Activated CD4-positive, alpha-beta memory T cell treated with anti-CD3 and anti-CD28 coated beads, Interleukin-2, amount 10 ng/mL, durations not matched to agents 7 days and 5 days (primary cell): ENCODE data around the gene FOXO4. TPM values are rescaled to one million over a fixed set of nuclear protein-coding genes. Genes with fewer than 3 reads are reported as not detected.

Experiments used
- CTCF ChIA-PET: fragments of 350-600 bp; sonication (Branson Sonifier 250); formaldehyde crosslinking; loops from one replicate; lab custom pipeline; 2021; ENCODE audit warnings: antibody characterized with exemption, inconsistent platforms; lab: Charles Lee
- POLR2A ChIA-PET: fragments of 350-600 bp; sonication (Branson Sonifier 250); formaldehyde crosslinking; loops from one replicate; lab custom pipeline; 2021; ENCODE audit warnings: antibody characterized with exemption; lab: Charles Lee
- DNase-seq: peaks from one replicate; pipeline ENCODE4 v3.0.0-alpha.2; 2020
- H3K27ac Mint-ChIP-seq: one replicate; pipeline ENCODE4 v1.8.0; 2021; ENCODE audit warnings: mild to moderate bottlenecking, mixed read lengths
- H3K27me3 Mint-ChIP-seq: one replicate; pipeline ENCODE4 v1.8.0; 2021; ENCODE audit warnings: mixed read lengths
- H3K36me3 Mint-ChIP-seq: one replicate; pipeline ENCODE4 v1.8.0; 2021; ENCODE audit warnings: low read depth, mixed read lengths
- H3K4me1 Mint-ChIP-seq: one replicate; pipeline ENCODE4 v1.8.0; 2021; ENCODE audit warnings: mixed read lengths
- H3K4me3 Mint-ChIP-seq: one replicate; pipeline ENCODE4 v1.8.0; 2021; ENCODE audit warnings: mild to moderate bottlenecking, mixed read lengths
- H3K9me3 Mint-ChIP-seq: one replicate; pipeline ENCODE4 v1.8.0; 2021; ENCODE audit warnings: mixed read lengths
- total RNA-seq, 2 experiments: library from RNA; stranded (reverse); gene quantifications; one replicate each; pipeline ENCODE4 v1.2.3, GENCODE V29; 2021

Gene FOXO4
- total RNA-seq, 2 experiments from 2014 or later = 18.4 to 20.4 TPM

- peaks cover 5% of the 10 kb centered on the region for H3K27me3 Mint-ChIP-seq
- POLR2A ChIA-PET = no interaction called here
Observed at GRCh38 chrX:71081330-71082123, 14.1 kb upstream of the FOXO4 start.

GRCh38 chrX:71082124-71082647 lies 13.5 kb upstream of the FOXO4 start:
- ChIA-PET CTCF (no interaction called here), POLR2A (no interaction called here)
- no peaks in the 10 kb centered on the region for H3K9me3 Mint-ChIP-seq
- peaks cover 2% of the 10 kb centered on the region for H3K27me3 Mint-ChIP-seq
- no peak overlapping the region for H3K4me3 Mint-ChIP-seq
- no peak overlapping the region for H3K27ac Mint-ChIP-seq
- no peak for DNase-seq
- peaks cover 5% of the 10 kb centered on the region for H3K4me1 Mint-ChIP-seq
- H3K36me3 Mint-ChIP-seq = no peaks in the 10 kb centered on the region

More at GRCh38 chrX:71081330-71082123, 14.1 kb upstream of the FOXO4 start:
- no peak overlapping the region for H3K27ac Mint-ChIP-seq
- CTCF ChIA-PET = no interaction called here
- H3K9me3 Mint-ChIP-seq = no peaks in the 10 kb centered on the region
- H3K4me1 Mint-ChIP-seq = peaks cover 5% of the 10 kb centered on the region
- H3K4me3 Mint-ChIP-seq = no peak overlapping the region
- no peaks in the 10 kb centered on the region for H3K36me3 Mint-ChIP-seq
- DNase-seq = no peak

- no peaks in the 10 kb centered on the region for H3K9me3 Mint-ChIP-seq
- CTCF ChIA-PET = no interaction called here
- no peak for DNase-seq
- POLR2A ChIA-PET = no interaction called here
- H3K4me1 Mint-ChIP-seq = peaks cover 5% of the 10 kb centered on the region
- H3K27me3 Mint-ChIP-seq = peaks cover 2% of the 10 kb centered on the region
- no peak overlapping the region for H3K27ac Mint-ChIP-seq
- H3K4me3 Mint-ChIP-seq = no peak overlapping the region
- H3K36me3 Mint-ChIP-seq = no peaks in the 10 kb centered on the region
Observed at GRCh38 chrX:71082822-71083221, 12.8 kb upstream of the FOXO4 start.

GRCh38 chrX:71085900-71086299 lies 9.8 kb upstream of the FOXO4 start:
- POLR2A ChIA-PET = interaction anchor here (0.8 kb wide), 1 partner anchor 13 kb away, joined by 3 read pairs; no protein-coding TSS in a partner anchor
- CTCF ChIA-PET = no interaction called here

GRCh38 chrX:71091263-71091662 lies 4.4 kb upstream of the FOXO4 start:
- POLR2A ChIA-PET = no interaction called here
- Mint-ChIP-seq H3K36me3 (no peaks in the 10 kb centered on the region), H3K4me3 (no peak overlapping the region), H3K9me3 (no peaks in the 10 kb centered on the region), H3K27me3 (no peaks in the 10 kb centered on the region), H3K27ac (no peak overlapping the region), H3K4me1 (peaks cover 18% of the 10 kb centered on the region)
- no peak for DNase-seq
- CTCF ChIA-PET = no interaction called here

More at GRCh38 chrX:71085900-71086299, 9.8 kb upstream of the FOXO4 start:
- Mint-ChIP-seq H3K4me1 (peaks cover 5% of the 10 kb centered on the region), H3K36me3 (no peaks in the 10 kb centered on the region), H3K27ac (no peak overlapping the region), H3K9me3 (no peaks in the 10 kb centered on the region), H3K4me3 (no peak overlapping the region), H3K27me3 (peaks cover 2% of the 10 kb centered on the region)
- DNase-seq = no peak

GRCh38 chrX:71095033-71095432 lies 618 bp upstream of the FOXO4 start:
- CTCF ChIA-PET = no interaction called here
- no peaks in the 10 kb centered on the region for H3K36me3 Mint-ChIP-seq
- H3K4me3 Mint-ChIP-seq = peak overlapping the region; percentile 96
- H3K27me3 Mint-ChIP-seq = peaks cover 2% of the 10 kb centered on the region
- peaks cover 32% of the 10 kb centered on the region for H3K4me1 Mint-ChIP-seq
- DNase-seq = no peak
- H3K9me3 Mint-ChIP-seq = no peaks in the 10 kb centered on the region
- POLR2A ChIA-PET = interaction anchor here (1.0 kb wide), 1 partner anchor 16 kb away, joined by 3 read pairs; the partner anchor contains the start of gene IL2RG
- H3K27ac Mint-ChIP-seq = no peak overlapping the region

- no peak for DNase-seq
- Mint-ChIP-seq H3K27ac (peak overlapping the region; percentile 66), H3K9me3 (no peaks in the 10 kb centered on the region), H3K27me3 (peaks cover 2% of the 10 kb centered on the region), H3K36me3 (no peaks in the 10 kb centered on the region), H3K4me3 (peak overlapping the region; percentile 96), H3K4me1 (peaks cover 34% of the 10 kb centered on the region)
- ChIA-PET CTCF (interaction anchor here (0.7 to 2.6 kb wide), 3 partner anchors 10 to 35 kb away, joined by 5 to 9 read pairs (median 8); partner anchors contain the start of gene MED12), POLR2A (interaction anchor here (0.9 to 2.7 kb wide), 6 partner anchors 9 to 86 kb away, joined by 4 to 30 read pairs (median 6); partner anchors contain the start of genes IL2RG and MED12)
Observed at GRCh38 chrX:71095981-71096759, 519 bp downstream of the FOXO4 start.

GRCh38 chrX:71096760-71097032 lies 1.0 kb downstream of the FOXO4 start:
- DNase-seq = no peak
- Mint-ChIP-seq H3K9me3 (no peaks in the 10 kb centered on the region), H3K36me3 (no peaks in the 10 kb centered on the region), H3K4me1 (peaks cover 36% of the 10 kb centered on the region), H3K4me3 (peak overlapping the region; percentile 96), H3K27me3 (peaks cover 2% of the 10 kb centered on the region), H3K27ac (no peak overlapping the region)
- ChIA-PET POLR2A (interaction anchor here (1.1 to 2.7 kb wide), 5 partner anchors 12 to 85 kb away, joined by 4 to 30 read pairs (median 7); partner anchors contain the start of genes IL2RG and MED12), CTCF (interaction anchor here (1.4 to 2.6 kb wide), 3 partner anchors 22 to 34 kb away, joined by 8 to 9 read pairs (median 9); partner anchors contain the start of gene MED12)

GRCh38 chrX:71098302-71098701 lies 2.7 kb downstream of the FOXO4 start:
- peak; percentile 76 for DNase-seq
- H3K27ac Mint-ChIP-seq = no peak overlapping the region
- CTCF ChIA-PET = interaction anchor here (1.0 to 2.6 kb wide), 4 partner anchors 13 to 128 kb away, joined by 4 to 8 read pairs (median 4); partner anchors contain the start of gene IL2RG
- POLR2A ChIA-PET = interaction anchor here (1.4 to 2.7 kb wide), 2 partner anchors 13 to 20 kb away, joined by 6 to 30 read pairs; partner anchors contain the start of genes IL2RG and MED12
- peaks cover 2% of the 10 kb centered on the region for H3K27me3 Mint-ChIP-seq
- no peaks in the 10 kb centered on the region for H3K9me3 Mint-ChIP-seq
- no peak overlapping the region for H3K4me3 Mint-ChIP-seq
- H3K36me3 Mint-ChIP-seq = no peaks in the 10 kb centered on the region
- H3K4me1 Mint-ChIP-seq = peaks cover 47% of the 10 kb centered on the region

GRCh38 chrX:71098951-71099506 lies 3.4 kb downstream of the FOXO4 start:
- POLR2A ChIA-PET = interaction anchor here (0.6 to 8.4 kb wide), 8 partner anchors 10 to 433 kb away, joined by 3 to 105 read pairs (median 4); partner anchors contain the start of genes IL2RG, MED12, NONO and OGT

GRCh38 chrX:71099736-71100135 lies 4.1 kb downstream of the FOXO4 start:
- no peak overlapping the region for H3K27ac Mint-ChIP-seq
- H3K36me3 Mint-ChIP-seq = peaks cover 9% of the 10 kb centered on the region
- no peak for DNase-seq
- POLR2A ChIA-PET = interaction anchor here (0.6 to 8.4 kb wide), 8 partner anchors 9 to 433 kb away, joined by 3 to 105 read pairs (median 4); partner anchors contain the start of genes IL2RG, MED12, NONO and OGT
- peaks cover 53% of the 10 kb centered on the region for H3K4me1 Mint-ChIP-seq
- CTCF ChIA-PET = interaction anchor here (0.9 to 2.9 kb wide), 5 partner anchors 9 to 30 kb away, joined by 3 to 19 read pairs (median 10); partner anchors contain the start of genes IL2RG and MED12
- no peak overlapping the region for H3K4me3 Mint-ChIP-seq
- peaks cover 2% of the 10 kb centered on the region for H3K27me3 Mint-ChIP-seq
- H3K9me3 Mint-ChIP-seq = no peaks in the 10 kb centered on the region

More at GRCh38 chrX:71098951-71099506, 3.4 kb downstream of the FOXO4 start:
- peaks cover 2% of the 10 kb centered on the region for H3K36me3 Mint-ChIP-seq
- H3K27ac Mint-ChIP-seq = no peak overlapping the region
- peaks cover 2% of the 10 kb centered on the region for H3K27me3 Mint-ChIP-seq
- CTCF ChIA-PET = interaction anchor here (0.9 to 2.9 kb wide), 5 partner anchors 9 to 31 kb away, joined by 3 to 19 read pairs (median 10); partner anchors contain the start of genes IL2RG and MED12
- DNase-seq = no peak
- H3K4me1 Mint-ChIP-seq = peaks cover 51% of the 10 kb centered on the region
- no peak overlapping the region for H3K4me3 Mint-ChIP-seq
- no peaks in the 10 kb centered on the region for H3K9me3 Mint-ChIP-seq
